Tongue (tissue), 2 donors: ENCODE measurements around the gene ASF1A. TPM values are rescaled to one million over a fixed set of nuclear protein-coding genes. Genes with fewer than 3 reads are reported as not detected.
"Not testable (repeated sequence)": the region's sequence is repeated elsewhere in the genome, so short reads cannot be mapped to it uniquely, and the experiment has no call there.

Experiments
- DNase-seq: peaks from one replicate; pipeline ENCODE4 v3.0.0-alpha.2; 2015
- total RNA-seq: library from RNA; depleted of rRNA; stranded (reverse); fragments of >200 nt; gene quantifications from one replicate; pipeline ENCODE4 v1.2.3, GENCODE V29; 2014

Gene ASF1A
- 27.5 TPM for total RNA-seq

DNA sequence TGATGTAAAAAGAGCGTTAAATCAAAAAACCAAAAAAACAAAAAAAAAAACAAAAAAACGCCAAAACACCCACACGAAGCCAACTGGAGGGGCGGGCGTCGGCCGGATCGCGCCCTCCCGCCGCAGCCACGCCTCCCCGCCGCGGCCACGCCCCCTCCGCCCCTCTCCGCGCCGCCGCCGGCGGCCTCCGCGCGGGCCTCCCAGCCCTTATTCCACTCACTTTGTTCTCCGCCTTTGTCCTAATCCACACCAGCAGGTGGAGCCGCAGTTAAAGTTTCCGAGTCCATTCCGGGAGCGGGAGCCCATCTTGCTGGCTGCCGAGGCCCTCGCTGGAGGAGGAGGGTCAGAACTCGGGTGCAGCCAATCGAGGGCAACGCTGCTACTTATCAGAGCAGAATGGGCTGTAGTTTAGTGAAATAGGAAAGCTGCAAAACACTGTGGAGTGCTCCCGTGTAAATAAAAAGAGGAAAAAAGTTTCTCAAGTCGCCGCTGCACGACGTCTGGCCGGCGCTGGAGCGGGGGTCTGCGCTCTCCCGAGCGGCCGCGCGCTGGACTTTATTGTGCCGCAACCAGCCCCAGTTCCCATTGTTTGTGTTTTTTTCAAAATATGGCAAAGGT, at the start of gene ASF1A:
TSS of gene ASF1A (plus strand) at position 346 of the 618 bp plus-strand sequence. CDS start at position 608, 262 bp downstream.
- peak; percentile 99 for DNase-seq

DNA sequence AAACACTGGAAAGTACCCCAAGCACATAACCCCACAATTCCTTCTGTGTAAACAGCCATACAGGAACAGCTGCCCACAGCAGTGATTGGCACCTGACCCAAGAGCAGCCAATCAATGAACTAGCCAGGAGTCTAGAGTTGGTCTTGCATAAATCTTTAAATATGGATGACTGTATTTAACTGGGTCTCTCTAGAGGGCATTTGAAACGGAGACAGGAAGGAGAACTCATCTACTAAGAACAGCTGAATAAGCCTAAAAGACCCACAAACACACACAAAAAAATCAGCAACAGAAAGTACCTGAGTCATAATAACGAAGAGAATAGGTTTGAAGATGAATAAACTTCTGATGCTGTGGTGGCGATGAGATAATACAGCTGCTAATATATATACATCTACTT, 49.0 kb upstream of the ASF1A start:
- DNase-seq: no peak

DNA sequence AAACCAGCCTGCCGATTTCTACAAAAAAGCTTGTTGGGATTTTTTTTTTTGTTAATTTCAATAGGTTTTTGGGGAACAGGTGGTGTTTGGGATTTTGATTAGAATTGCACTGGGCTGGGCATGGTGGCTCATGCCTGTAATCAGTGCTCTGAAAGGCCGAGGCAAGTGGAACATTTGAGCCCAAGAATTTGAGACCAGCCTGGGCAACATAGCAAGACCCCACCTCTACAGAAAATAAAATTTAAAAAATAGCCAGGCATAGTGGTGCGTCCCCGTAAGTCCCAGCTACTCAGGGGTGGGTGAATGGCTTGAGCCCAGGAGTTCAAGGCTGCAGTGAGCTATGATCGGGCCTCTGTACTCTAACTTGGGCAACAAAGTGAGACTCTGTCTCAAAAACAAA, 40.5 kb upstream of the ASF1A start:
- no peak for DNase-seq

DNA sequence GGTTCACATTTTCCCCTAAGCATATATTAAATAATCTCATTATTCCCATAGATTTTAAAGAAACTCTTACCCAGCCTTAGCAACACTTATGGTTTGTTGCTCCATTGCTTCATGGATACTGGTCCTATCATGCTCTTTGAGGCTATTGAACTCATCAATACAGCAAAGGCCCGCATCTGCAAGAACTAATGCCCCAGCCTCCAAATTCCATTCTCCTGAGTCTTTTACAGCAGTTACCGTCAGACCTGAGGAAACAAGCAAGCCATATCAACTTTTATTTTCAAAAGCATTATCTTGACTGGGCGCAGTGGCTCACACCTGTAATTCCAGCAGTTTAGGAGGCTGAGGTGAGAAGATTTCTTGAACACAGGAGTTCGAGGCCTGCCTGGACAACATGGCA, 37.7 kb upstream of the ASF1A start:
- no peak for DNase-seq

DNA sequence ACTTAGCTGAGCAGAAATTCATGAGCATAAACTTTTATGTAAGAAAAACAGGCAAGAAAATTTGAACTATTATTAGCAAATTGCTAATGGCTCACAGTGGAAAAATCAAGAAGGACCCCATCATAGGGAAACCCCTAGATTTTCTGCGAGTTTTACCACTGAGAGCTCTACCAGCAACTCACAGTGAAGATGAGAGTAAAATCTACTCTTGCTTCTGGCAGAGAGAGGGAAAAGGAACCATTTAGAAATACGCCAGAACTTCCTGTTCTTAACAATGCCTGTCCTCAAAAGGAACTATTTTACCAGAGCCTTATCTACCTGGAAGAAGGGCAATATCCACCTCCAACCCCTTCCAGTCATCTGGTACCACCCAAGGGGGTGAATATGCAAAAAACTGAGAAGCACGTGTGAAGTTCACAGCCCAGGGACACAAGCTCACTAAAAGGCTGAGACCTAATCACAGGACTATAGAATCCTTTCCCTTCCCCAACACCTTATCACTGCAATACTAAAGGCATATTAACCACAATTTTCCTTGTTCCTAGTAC, 34.4 kb upstream of the ASF1A start:
- no peak for DNase-seq

DNA sequence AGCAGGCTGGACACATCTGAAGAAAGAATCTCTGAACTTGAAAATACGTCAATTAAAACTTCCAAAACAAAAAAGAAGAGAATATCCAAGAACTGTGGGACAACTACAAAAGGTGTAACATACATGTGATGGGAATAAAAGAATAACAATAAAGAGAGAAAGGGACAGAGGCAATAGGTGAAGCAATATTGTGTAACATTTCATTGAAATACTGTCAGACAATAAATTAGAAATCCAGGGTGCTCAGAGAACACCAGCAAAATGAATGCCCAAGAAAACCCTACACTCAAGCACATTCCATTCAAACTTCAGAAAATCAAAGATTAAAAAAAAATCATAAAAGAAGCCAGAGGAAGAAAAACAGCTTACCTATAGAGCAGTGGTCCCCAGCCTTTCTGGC, 33.6 kb upstream of the ASF1A start:
- no peak for DNase-seq

DNA sequence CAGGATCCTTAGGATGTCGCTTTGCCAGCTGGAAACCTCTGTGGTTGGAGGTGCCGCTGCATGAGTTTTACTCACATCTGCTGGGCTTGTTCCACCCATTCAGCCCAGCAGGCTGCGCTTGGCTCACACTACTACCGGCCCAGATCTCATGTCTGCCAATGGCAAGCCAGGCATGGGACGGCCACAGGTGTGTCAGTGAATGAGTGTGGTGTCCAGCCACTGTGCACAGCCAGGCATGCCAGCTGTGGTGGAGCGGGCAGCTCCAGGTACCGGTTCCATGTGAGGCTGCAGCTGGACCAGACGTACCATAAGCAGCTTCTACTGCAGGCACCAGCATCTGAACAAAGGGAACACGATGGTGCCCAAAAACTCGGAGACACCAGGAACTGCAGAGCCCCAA, 33.1 kb upstream of the ASF1A start:
- no peak for DNase-seq

DNA sequence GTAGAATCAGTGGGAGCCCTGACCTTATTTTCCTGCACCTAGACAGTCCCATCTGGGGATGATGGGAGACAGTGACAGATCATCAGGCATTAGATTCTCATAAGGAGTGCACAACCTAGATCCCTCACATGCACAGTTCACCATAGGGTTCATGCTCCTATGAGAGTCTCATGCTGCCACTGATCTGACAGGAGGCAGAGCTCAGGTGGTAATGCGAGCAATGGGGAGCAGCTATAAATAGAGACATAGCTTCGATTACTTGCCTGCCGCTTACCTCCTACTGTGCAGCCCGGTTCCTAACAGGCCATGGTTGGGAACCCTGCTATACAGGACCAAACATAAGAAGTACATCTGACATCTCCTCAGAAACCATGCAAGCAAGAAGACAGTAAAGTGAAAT, 31.5 kb upstream of the ASF1A start:
- DNase-seq: no peak

DNA sequence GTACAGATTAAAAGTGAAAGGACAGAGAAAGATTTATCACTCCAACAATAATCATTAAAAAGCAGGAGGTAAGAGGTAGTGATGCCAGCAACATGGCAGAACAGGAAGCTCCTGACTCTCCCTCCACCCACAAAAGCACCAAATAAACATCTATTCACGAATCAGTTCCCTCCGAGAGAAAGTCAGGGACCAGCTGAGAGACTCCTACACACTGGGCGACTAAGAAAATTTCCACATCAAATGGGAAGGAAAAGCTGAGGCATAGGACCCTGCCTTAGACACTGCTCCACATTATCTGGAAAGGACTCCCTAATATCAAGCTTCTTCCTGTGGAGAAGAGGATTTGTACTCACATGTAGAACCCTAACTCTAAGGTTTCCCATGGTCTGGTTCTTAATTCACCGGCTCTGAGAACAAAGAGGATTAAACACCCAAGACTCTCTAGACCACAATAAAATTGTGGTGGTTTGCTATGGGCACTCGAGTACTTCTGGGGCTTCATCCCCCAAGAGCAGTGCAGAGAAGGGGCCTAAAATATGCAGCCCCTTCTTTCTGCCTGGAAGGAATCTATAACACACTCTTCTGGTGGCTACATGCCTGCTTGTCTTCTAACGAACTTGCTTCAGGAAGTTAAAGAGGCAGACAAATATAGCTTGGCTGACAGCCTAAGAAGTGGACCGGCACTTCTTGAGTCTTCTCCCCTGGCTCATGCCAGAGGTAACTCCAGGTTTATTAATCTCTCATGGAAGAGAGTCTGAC, 29.4 kb upstream of the ASF1A start:
- peak; percentile 5 for DNase-seq

DNA sequence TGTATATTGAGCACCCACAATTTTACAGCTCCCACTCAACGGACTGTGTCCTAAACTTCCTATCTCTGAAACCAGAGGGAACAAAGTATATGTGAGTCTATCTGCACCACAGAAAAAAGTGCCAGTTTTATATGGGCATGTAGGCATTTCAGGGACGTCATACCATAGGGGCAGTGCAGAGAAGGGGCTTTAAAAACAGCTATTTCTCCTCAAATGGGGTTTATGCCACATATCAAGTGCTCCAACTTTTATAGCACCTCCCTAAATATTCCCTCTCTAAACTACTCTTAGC, 28.9 kb upstream of the ASF1A start:
- no peak for DNase-seq

DNA sequence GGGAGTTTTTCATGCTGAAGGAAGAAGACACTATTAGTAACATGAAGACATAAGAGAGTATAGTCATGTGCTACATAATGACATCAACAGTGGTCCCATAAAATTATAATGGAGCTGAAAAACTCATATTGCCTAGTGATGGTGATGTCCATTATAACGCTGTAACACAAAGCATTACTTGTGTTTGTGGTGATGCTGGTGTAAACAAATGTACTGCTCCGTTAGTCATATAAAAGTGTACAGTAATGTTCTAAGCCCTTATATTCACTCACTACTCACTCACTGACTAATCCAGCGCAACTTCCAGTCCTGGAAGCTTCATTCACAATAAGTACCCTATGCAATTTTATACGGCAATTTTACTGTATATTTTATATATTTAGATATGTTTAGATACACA, 26.8 kb upstream of the ASF1A start:
- no peak for DNase-seq

DNA sequence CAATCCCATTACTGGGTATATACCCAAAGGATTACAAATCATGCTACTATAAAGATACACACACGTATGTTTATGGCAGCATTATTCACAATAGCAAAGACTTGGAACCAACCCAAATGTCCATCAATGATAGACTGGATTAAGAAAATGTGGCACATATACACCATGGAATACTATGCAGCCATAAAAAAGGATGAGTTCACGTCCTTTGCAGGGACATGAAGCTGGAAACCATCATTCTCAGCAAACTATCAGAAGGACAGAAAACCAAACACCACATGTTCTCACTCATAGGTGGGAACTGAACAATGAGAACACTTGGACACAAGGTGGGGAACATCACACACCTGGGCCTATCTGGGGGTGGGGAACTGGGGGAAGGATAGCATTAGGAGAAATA, 25.1 kb upstream of the ASF1A start:
- DNase-seq: not testable (repeated sequence)

DNA sequence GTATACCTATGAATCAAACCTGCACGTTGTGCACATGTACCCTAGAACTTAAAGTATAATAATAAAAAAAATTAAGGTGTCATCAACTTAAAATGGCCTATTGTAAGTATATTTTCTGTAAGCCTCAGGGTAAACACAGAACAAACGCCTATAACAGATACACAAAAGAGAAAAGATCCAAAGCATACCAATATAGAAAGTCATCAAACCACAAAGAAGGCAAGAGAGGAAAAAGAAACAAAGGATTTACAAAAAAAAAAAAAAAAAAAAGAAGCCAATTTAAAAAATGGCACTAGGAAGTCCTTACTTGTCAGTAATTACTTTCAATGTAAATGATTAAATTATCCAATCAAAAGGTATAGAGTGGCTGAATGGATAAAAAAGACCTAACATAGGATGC, 24.6 kb upstream of the ASF1A start:
- no peak for DNase-seq

DNA sequence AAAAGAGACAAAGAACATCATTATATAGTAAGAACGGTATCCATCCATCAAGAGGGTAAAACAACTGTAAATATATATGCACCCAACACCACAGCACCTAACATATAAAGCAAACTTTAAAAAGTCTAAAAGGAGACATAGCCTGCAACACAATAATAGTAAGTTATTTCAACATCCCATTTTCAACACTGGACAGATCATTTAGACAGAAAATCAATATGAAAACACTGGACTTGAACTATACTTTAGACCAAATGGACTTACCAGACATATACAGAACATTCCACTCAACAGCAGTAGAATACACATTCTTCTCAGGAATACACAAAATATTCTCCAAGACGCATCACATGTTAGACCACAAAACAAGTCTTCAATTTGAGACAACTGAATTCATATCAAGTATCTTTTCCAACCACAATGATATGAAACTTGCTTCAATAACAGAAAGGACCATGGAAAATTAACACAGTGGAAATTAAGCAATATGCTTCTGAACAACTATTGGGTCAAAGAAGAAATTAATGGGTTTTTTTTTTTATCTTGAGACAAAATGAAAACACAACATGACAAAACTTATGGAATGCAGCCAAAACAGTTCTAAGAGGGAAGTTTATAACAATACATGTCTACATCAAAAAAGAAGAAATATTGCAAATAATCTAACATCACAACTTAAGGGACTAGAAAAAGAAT, 23.9 kb upstream of the ASF1A start:
- no peak for DNase-seq

DNA sequence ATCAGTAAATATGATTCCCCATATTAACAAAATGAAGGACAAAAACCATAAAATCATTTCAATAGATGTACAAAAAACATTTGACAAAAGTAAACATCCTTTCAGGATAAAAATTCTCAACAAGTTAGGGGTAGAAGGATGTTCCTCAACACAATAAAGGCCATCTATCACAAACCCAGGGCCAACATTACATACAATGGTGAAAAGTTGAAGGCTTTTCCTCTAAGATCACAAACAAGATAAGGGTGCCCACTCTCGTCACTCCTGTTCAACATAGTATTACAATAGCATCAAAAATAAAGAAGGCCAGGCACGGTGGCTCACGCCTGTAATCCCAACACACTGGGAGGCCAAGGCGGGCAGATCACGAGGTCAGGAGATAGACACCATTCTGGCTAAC, 22.6 kb upstream of the ASF1A start:
- DNase-seq: no peak

DNA sequence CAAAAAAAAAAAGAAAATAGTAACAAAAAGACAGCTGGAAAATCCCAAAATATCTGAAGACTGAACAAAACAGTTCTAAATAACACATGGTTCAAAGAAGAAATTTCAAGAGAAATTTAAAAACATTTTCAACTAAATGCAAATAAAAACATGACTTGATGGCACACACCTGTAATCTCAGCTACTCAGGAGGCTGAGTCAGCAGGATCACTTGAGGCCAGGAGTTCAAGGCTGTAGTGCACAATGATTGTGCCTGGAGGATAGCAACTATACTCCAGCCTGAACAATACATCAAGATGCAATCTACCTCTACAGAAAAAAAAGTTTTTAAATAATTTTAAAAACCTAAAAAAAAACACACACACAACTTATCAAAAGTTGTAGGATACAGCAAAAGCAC, 21.6 kb upstream of the ASF1A start:
- no peak for DNase-seq

DNA sequence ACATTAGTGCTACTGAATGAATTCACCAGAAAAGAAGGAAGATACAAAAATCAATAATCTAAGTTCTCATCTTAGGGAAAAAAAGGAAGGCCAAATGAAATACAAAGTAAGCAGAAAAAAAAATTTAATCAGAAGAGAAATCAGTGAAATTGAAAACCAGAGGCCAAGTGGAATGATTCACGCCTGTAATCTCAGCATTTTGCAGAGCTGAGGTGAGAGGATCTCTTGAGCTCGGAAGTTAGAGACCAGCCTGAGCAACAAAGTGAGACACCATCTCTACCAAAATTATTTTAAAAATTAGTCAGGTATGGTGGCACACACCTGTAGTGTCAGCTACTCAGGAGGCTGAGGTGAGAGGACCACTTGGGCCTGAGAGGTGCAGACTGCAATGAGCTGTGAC, 21.2 kb upstream of the ASF1A start:
- no peak for DNase-seq

DNA sequence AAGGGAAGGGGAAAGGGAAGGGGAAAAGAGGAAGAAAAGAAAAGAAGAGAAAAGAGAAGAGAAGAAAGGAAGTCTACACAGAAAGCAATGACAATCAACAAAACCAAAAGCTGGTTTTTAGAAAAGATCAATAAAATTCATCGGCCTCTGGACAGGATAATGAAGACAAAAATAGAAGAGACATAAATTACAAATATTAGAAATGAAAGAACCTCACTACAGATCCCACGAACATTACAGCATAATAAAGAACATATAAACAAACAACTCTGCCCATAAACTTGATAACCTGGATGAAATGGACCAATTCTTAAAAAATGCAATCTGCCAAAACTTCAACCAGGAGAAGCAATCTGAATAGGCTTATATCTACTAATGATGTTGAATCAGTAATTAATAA, 20.7 kb upstream of the ASF1A start:
- DNase-seq: no peak

DNA sequence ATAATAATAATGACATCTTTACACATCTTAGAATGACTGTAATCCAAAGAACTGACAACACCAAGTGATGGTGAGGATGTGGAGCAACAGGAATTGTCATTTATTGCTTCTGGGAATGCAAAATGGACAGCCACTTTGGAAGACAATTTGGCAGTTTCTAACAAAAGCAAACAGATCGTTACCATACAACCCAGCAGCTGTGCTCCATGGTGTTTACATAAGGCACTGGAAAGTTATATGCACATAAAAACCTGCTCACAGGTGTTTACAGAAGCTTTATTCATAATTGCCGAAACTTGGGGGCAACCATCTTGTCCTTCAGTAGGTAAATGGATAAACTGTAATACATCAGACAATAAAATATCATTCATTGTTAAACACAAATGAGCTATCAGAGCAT, 18.3 kb upstream of the ASF1A start:
- no peak for DNase-seq

DNA sequence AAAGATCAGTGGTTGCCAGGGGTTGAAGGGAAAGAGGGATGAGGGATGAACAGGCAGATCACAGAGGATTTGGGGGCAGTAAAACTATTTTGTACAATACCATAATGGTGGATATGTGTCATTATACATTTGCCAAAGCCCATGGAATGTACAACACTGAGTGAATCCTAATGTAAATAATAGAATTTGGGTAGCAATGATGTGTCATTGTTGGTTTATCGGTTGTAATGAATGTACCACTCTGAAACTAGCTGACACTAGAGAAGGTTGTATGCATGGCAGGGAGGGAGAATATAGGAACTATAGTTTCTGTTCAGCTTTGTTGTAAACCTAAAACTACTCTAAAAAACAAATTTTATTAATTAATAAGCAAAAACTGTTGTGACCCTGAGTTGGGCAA, 17.8 kb upstream of the ASF1A start:
- no peak for DNase-seq

DNA sequence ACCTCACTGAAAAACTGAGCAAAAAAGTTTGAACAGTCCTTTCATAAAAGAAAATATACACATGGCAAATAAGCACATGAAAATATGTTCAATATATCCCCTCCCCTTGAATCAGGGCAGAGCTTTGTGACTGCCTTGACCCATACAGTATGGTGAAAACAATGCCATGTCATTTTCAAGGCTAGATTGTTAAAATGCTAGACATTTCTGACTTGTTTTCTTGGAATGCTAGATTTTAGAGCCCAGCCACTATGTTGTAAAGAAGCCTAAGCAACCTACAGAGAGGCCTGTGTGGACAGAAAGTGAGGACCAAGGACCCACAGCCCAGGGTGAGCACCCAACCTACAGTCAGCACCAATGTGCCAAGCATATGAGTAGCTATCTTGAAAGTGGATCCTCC, 17.1 kb upstream of the ASF1A start:
- no peak for DNase-seq

DNA sequence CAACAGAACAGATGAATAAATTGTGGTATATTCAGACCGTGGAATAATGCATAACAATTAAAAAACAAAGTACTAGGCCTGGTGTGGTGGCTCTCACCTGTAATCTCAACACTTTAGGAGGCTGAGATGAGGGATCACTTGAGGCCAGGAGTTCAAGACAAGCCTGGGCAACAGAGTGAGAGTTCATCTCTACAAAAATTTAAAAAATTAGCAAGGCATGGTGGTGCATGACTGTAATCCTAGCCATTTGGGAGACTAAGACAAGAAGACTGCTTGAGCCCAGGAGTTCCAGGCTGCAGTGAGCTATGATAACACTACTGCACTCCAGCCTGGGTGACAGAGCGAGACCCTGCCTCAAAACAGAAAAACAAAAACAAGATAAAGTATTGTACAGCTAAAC, 16.1 kb upstream of the ASF1A start:
- DNase-seq: no peak

DNA sequence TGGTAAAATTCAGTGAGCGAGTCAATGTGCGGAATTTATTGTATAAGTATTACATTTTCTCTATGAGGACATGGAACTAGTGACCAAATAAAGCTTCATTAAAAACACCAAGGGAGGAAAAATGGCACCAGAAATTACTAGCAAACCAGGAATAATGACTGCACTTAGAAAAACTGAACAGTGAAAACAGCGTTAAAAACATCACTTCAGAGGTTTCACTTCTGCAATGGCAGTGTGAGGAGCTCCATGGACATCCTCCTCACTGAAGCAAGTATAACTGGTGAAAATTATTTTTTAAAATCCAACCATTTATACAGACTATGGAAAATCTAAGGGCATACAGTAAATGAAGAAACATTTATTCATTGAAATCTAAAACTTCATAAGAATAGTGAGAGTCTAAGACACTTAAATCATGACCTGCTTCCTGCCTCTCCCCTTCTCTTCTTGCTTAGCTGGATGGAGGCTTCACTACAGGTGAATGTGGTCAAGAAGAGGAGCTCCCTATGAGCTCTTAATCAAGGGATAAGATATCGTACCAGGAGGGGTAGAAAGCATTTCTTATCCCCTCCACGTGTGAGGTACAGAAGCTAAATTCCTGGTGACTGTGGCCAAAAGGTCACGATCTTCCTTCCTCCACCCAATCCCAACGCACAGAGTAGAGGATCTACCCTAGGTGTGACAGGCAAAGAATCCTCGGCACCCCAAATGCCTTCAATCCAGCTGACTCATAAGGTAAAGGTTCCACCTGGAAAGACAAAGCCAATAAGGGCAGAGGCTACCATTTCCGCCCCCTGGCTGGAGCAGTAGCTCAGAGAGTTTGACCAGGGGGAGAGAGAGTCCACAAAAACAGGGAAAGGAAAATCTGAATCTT, 12.3 kb upstream of the ASF1A start:
- no peak for DNase-seq
